Endothelial cell of umbilical vein (primary cell): ENCODE results near the gene FYTTD1. TPM values are rescaled to one million over a fixed set of nuclear protein-coding genes. Genes with fewer than 3 reads are reported as not detected.
A peak's percentile ranks its signal among the peaks of the same experiment; 100 is the strongest.

Experiments used
- BruUV-seq: library from RNA; stranded (reverse); fragments of 400-500 nt; replicated peaks from 2 replicates; lab custom pipeline; 2021; lab: Mats Ljungman, UMichigan
- CTCF ChIA-PET: fragments of 300-600, 350-600 bp; sonication (Branson Sonifier 250); formaldehyde crosslinking; loops from one replicate; lab custom pipeline; 2021; ENCODE audit warnings: antibody characterized with exemption, inconsistent platforms; lab: Charles Lee
- POLR2A ChIA-PET: fragments of 300-600, 350-600 bp; sonication (Branson Sonifier 250); formaldehyde crosslinking; loops from one replicate; lab custom pipeline; 2021; ENCODE audit warnings: antibody characterized with exemption, inconsistent platforms; lab: Charles Lee
- DNase-seq: peaks from one replicate; pipeline ENCODE4 v3.0.0-alpha.2; 2011; ENCODE audit warnings: low read depth, low spot score
- FAIRE-seq: peaks from 2 replicates; lab custom pipeline; 2011; peaks lifted over from hg19 to GRCh38; lab: Jason Lieb, UNC
- H2AFZ ChIP-seq: 2 replicates; pipeline ENCODE4 v1.6.0; 2012; ENCODE audit warnings: low read depth, low read length, control low read depth, inconsistent platforms
- H3K27ac ChIP-seq: 2 replicates; pipeline ENCODE4 v1.5.1; 2011; ENCODE audit warnings: low read depth, mild to moderate bottlenecking, control low read depth, low read length, moderate library complexity; ENCODE audit not compliant: insufficient read depth
- H3K27me3 ChIP-seq, 2 experiments: 2 replicates each; pipeline versions ENCODE4 v1.6.0 to v1.6.1; 2011; ENCODE audit warnings: low read length in 2 of 2, mixed read lengths in 1 of 2; ENCODE audit not compliant: control insufficient read depth in 2 of 2, insufficient read depth in 2 of 2
- H3K36me3 ChIP-seq, 2 experiments: 2 replicates in 1 of 2; 3 replicates in 1 of 2; pipeline ENCODE4 v1.5.1; 2011; ENCODE audit warnings: low read length in 2 of 2, mild to moderate bottlenecking in 1 of 2, moderate library complexity in 1 of 2; ENCODE audit not compliant: control insufficient read depth in 2 of 2, insufficient read depth in 2 of 2; ENCODE audit errors: extremely low read depth in 1 of 2
- H3K4me1 ChIP-seq: 3 replicates; pipeline ENCODE4 v1.5.1; 2011; ENCODE audit warnings: mild to moderate bottlenecking, low read length; ENCODE audit not compliant: control insufficient read depth, insufficient read depth; ENCODE audit errors: extremely low read depth
- H3K4me2 ChIP-seq: 2 replicates; pipeline ENCODE4 v1.6.1; 2011; ENCODE audit warnings: low read length, control low read depth, mixed read lengths; ENCODE audit not compliant: insufficient read depth
- H3K4me3 ChIP-seq, 3 experiments: fragments of 200-600 bp in 1 of 3; sonication (generic), shearing (Covaris generic) in 1 of 3; replicated peaks in 1 of 3; 2 replicates each; pipeline ENCODE4 v1.5.1; 2011 to 2016; ENCODE audit warnings: control low read depth in 3 of 3, low read length in 3 of 3, mild to moderate bottlenecking in 2 of 3, inconsistent platforms in 1 of 3, low read depth in 1 of 3, moderate library complexity in 1 of 3; ENCODE audit not compliant: insufficient read depth in 1 of 3
- H3K79me2 ChIP-seq: 2 replicates; pipeline ENCODE4 v1.6.0; 2012; ENCODE audit warnings: low read length, inconsistent platforms; ENCODE audit not compliant: control insufficient read depth, insufficient read depth
- H3K9ac ChIP-seq: replicated peaks from 2 replicates; pipeline ENCODE3; 2011; ENCODE audit warnings: low read length, control low read depth; ENCODE audit not compliant: insufficient read depth; ENCODE audit errors: extremely low read depth
- H3K9me1 ChIP-seq: replicated peaks from 3 replicates; pipeline ENCODE4 v1.6.0; 2011; ENCODE audit warnings: mild to moderate bottlenecking, low read length; ENCODE audit not compliant: control insufficient read depth, insufficient read depth; ENCODE audit errors: extremely low read depth
- H3K9me3 ChIP-seq: replicated peaks from 2 replicates; pipeline ENCODE4 v1.5.1; 2012; ENCODE audit warnings: low read length, inconsistent platforms; ENCODE audit not compliant: control insufficient read depth, insufficient read depth
- H4K20me1 ChIP-seq: replicated peaks from 2 replicates; pipeline ENCODE3; 2011; ENCODE audit warnings: mild to moderate bottlenecking, low read length; ENCODE audit not compliant: control insufficient read depth, insufficient read depth; ENCODE audit errors: extremely low read depth
- CTCF ChIP-seq, 2 donors: IDR thresholded peaks; 1 replicate in 1 of 2; 2 replicates in 1 of 2; pipeline ENCODE4 v1.5.1; 2011; ENCODE audit warnings: low read length in 2 of 2, mild to moderate bottlenecking in 2 of 2, moderate library complexity in 2 of 2, control low read depth in 1 of 2, inconsistent platforms in 1 of 2, low read depth in 1 of 2; ENCODE audit not compliant: insufficient read depth in 1 of 2; ENCODE audit errors: extremely low read depth in 1 of 2
- EZH2 ChIP-seq: IDR thresholded peaks from 2 replicates; pipeline ENCODE4 v1.6.1; 2012; ENCODE audit warnings: borderline replicate concordance, low read depth, mild to moderate bottlenecking, moderate library complexity, low read length, inconsistent platforms; ENCODE audit not compliant: severe bottlenecking
- FOS ChIP-seq: IDR thresholded peaks from 2 replicates; pipeline ENCODE4 v1.6.1; 2011; ENCODE audit warnings: mild to moderate bottlenecking, low read length, moderate library complexity, borderline replicate concordance; ENCODE audit not compliant: insufficient read depth
- JUN ChIP-seq: IDR thresholded peaks from 2 replicates; pipeline ENCODE4 v1.6.1; 2011; ENCODE audit warnings: borderline replicate concordance, low read depth; ENCODE audit not compliant: insufficient read length, insufficient read depth
- MAX ChIP-seq: IDR thresholded peaks from 2 replicates; pipeline ENCODE4 v1.6.1; 2011; ENCODE audit not compliant: insufficient read depth, insufficient read length
- MYC ChIP-seq: IDR thresholded peaks from one replicate; pipeline ENCODE4 v1.6.1; 2011; ENCODE audit warnings: mild to moderate bottlenecking, low read depth, low read length
- POLR2A ChIP-seq: IDR thresholded peaks from 2 replicates; pipeline ENCODE4 v1.6.1; 2012; ENCODE audit warnings: low read depth, mild to moderate bottlenecking, control low read depth, low read length
- POLR2AphosphoS5 ChIP-seq: IDR thresholded peaks from 2 replicates; pipeline ENCODE4 v1.6.1; 2012; ENCODE audit warnings: low read depth, mild to moderate bottlenecking, control low read depth, low read length, moderate library complexity; ENCODE audit not compliant: insufficient read depth
- dilution Hi-C: fragments of 300-500 bp; cut with MboI; formaldehyde crosslinking; loops from one replicate; pipeline ENCODE4 v1.15.0; 2019; ENCODE audit warnings: low sequenced_read_pairs; ENCODE audit not compliant: extremely low pct_ligation_motif_present
- intact Hi-C: fragments of 100-400 bp; cut with micrococcal nuclease; formaldehyde crosslinking; loops from one replicate; pipeline ENCODE4 v1.10.0; 2022
- polyA plus RNA-seq, 4 experiments: library from polyadenylated mRNA; depleted of rRNA in 3 of 4; stranded (reverse) in 3 of 4; unstranded in 1 of 4; fragments of >200 nt; gene quantifications; 2 replicates each; pipeline versions ENCODE4 v1.2.1 to v1.2.3, GENCODE V29; 2011 to 2012; ENCODE audit warnings: missing spikeins in 1 of 4
- total RNA-seq: library from RNA; stranded (reverse); gene quantifications from 2 replicates; pipeline ENCODE4 v1.2.3, GENCODE V29; 2021

The FYTTD1 gene
- total and polyA plus RNA-seq, 2 donors (not counting 3 experiments of a cell fraction or from before 2014, with no cell fraction given) = 8.9 to 52.3 TPM

GRCh38 chr3:197791113-197791891, 41.6 kb downstream of the FYTTD1 start, which contains the start of gene LRCH3:
TSS of gene LRCH3 (plus strand) at chr3:197791254. CDS start at chr3:197791279, 25 bp downstream.
- Histone ChIP-seq H2AFZ (peak within 1 kb of the TSS; percentile 95), H3K9me1 (no peaks in the 10 kb centered on the region), H3K4me1 (peaks cover 14% of the 10 kb centered on the region), H3K9ac (peak within 1 kb of the TSS; percentile 98), H3K79me2 (peaks cover 45% of the 10 kb centered on the region), H3K27ac (peak within 1 kb of the TSS; percentile 92), H3K9me3 (no peaks in the 10 kb centered on the region), H3K36me3 (no peaks in the 10 kb centered on the region), H3K4me2 (peak within 1 kb of the TSS; percentile 98), H3K27me3 (no peaks in the 10 kb centered on the region), H3K4me3 (peak within 1 kb of the TSS; percentile 60 to 86 (median 68)), H4K20me1 (peaks cover 2% of the 10 kb centered on the region)
- DNase-seq (peak; percentile 90), FAIRE-seq (peak; percentile 75)
- POLR2A ChIA-PET = interaction anchor here (1.1 kb wide), 1 partner anchor 10 kb away, joined by 4 read pairs; no protein-coding TSS in a partner anchor
- CTCF ChIA-PET = interaction anchor here (0.6 to 1.0 kb wide), 3 partner anchors 8 to 33 kb away, joined by 3 to 4 read pairs (median 3); no protein-coding TSS in a partner anchor
- dilution Hi-C loops = no loop called here
- BruUV-seq = TSS peak; percentile 60
- intact Hi-C loops = loop anchor here (1.0 kb wide), 1 partner anchor 42 kb away; the partner anchor contains the start of gene FYTTD1
- TF ChIP-seq EZH2 (no peak), FOS (peak; percentile 8), MAX (no peak), POLR2AphosphoS5 (peak; percentile 99), CTCF (IDR thresholded peaks at IDR 0.05; ENCODE audit: extremely low read depth in 1 of 2, insufficient read depth in 1 of 2, low read depth in 1 of 2, low read length in 2 of 2) (no peak), MYC (no peak), JUN (no peak), POLR2A (peak; percentile 97)
